Colonic mucosa (tissue), 4 donors: ENCODE results near the gene WDR64. TPM values are rescaled to one million over a fixed set of nuclear protein-coding genes. Genes with fewer than 3 reads are reported as not detected.

ENCODE experiments used
- DNase-seq: peaks from one replicate; pipeline ENCODE4 v3.0.0-alpha.2; 2020
- H3K27ac ChIP-seq: fragments of 200-600 bp; one replicate; pipeline ENCODE4 v1.8.0; 2021
- H3K27me3 ChIP-seq: fragments of 200-600 bp; one replicate; pipeline ENCODE4 v1.8.0; 2021
- H3K36me3 ChIP-seq: fragments of 200-600 bp; one replicate; pipeline ENCODE4 v1.8.0; 2021
- H3K4me1 ChIP-seq: fragments of 200-600 bp; one replicate; pipeline ENCODE4 v1.8.0; 2021; ENCODE audit warnings: mild to moderate bottlenecking
- H3K4me3 ChIP-seq: fragments of 200-600 bp; one replicate; pipeline ENCODE4 v1.8.0; 2021
- H3K9ac ChIP-seq, 2 donors: one replicate each; pipeline ENCODE4 v1.7.0; 2013; ENCODE audit warnings: control low read depth in 2 of 2, low read depth in 2 of 2, low read length in 2 of 2
- H3K9me3 ChIP-seq: fragments of 200-600 bp; one replicate; pipeline ENCODE4 v1.8.0; 2021
- CTCF ChIP-seq: fragments of 200-600 bp; IDR thresholded peaks from one replicate; pipeline ENCODE4 v1.8.0; 2022; ENCODE audit warnings: antibody characterized with exemption, mild to moderate bottlenecking
- intact Hi-C: fragments of 100-400 bp; cut with DNase I; formaldehyde crosslinking; loops from one replicate; pipeline ENCODE4 v1.14.1; 2022
- total RNA-seq, 2 donors: library from RNA; stranded (reverse); fragmentation: NEBNext Ultra II Directional in 1 of 2; extraction: Animal tissue kit (Norgen Biotek cat#: 25700) in 1 of 2; gene quantifications; one replicate each; pipeline ENCODE4 v1.2.1, GENCODE V29; 2021
- donor health status: healthy.
- donor health status: DM: no; HTN: no; CAD: no.
- donor health status: DM: no; HTN: no; CAD: no.

WDR64 gene
- total RNA-seq, 2 donors from 2014 or later = not detected

GRCh38 chr1:241631674-241632073 lies 20.4 kb upstream of the WDR64 start:
- intact Hi-C loops = no loop called here
- TF ChIP-seq CTCF = no peak
- Histone ChIP-seq H3K4me1 (no peaks in the 10 kb centered on the region), H3K27me3 (no peaks in the 10 kb centered on the region), H3K9me3 (no peaks in the 10 kb centered on the region), H3K36me3 (no peaks in the 10 kb centered on the region), H3K9ac (no peak overlapping the region), H3K27ac (no peak overlapping the region), H3K4me3 (no peak overlapping the region)
- DNase-seq = no peak

DNA sequence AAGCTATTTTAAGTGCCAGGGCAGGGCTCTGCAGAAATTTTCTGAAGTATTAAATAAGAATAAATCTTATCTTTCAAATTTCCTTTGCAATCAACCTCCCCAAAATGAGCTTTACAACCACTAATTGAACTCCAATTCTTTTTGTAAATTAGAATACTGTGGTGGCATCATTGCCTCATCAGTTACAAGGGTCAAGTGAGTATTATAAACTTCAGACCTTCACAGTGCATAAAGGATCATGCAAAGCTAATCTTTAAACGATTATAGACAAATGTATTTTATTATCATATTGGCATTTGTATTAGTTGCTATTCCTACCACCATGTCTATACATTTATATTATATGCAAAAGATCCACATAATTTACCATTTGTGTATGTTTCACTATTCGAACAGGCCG lies 19.1 kb upstream of the WDR64 start:
- TF ChIP-seq CTCF = no peak
- Histone ChIP-seq H3K9ac (no peak overlapping the region), H3K4me1 (no peaks in the 10 kb centered on the region), H3K36me3 (no peaks in the 10 kb centered on the region), H3K27ac (no peak overlapping the region), H3K27me3 (no peaks in the 10 kb centered on the region), H3K4me3 (no peak overlapping the region), H3K9me3 (no peaks in the 10 kb centered on the region)
- intact Hi-C loops = no loop called here
- DNase-seq = no peak

- H3K4me3 ChIP-seq = no peak overlapping the region
- no peak overlapping the region for H3K9ac ChIP-seq
- no peaks in the 10 kb centered on the region for H3K27me3 ChIP-seq
- no peak overlapping the region for H3K27ac ChIP-seq
- no peaks in the 10 kb centered on the region for H3K4me1 ChIP-seq
- no peaks in the 10 kb centered on the region for H3K36me3 ChIP-seq
- no peak for DNase-seq
- no peaks in the 10 kb centered on the region for H3K9me3 ChIP-seq
- TF ChIP-seq CTCF = no peak
- intact Hi-C loops = no loop called here
Measured at GRCh38 chr1:241635556-241636152, 16.4 kb upstream of the WDR64 start.

DNA sequence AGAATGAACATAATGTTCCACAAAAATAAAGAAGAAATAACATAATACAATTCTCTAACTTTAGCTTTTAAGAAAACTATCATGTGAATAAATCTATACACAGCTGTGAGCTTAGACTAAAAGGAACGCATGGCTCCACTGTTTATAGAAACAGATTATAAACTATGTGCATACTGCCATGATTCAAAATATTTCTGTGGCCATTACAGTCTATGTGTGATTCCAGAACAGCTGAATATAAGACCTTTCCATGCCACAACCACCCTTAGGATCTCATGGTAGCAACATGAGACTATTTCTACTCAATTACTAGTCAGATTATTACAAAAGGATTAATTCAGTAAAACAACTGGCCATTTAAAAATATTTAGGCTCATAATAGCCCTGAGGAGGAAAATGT lies 15.8 kb upstream of the WDR64 start:
- Histone ChIP-seq H3K9ac (no peak overlapping the region), H3K4me3 (no peak overlapping the region), H3K9me3 (no peaks in the 10 kb centered on the region), H3K4me1 (no peaks in the 10 kb centered on the region), H3K36me3 (no peaks in the 10 kb centered on the region), H3K27ac (no peak overlapping the region), H3K27me3 (no peaks in the 10 kb centered on the region)
- TF ChIP-seq CTCF = no peak
- DNase-seq = no peak
- intact Hi-C loops = no loop called here

GRCh38 chr1:241637046-241637590 lies 15.0 kb upstream of the WDR64 start:
- H3K4me1 ChIP-seq = no peaks in the 10 kb centered on the region
- H3K4me3 ChIP-seq = no peak overlapping the region
- no peaks in the 10 kb centered on the region for H3K36me3 ChIP-seq
- no peak for TF ChIP-seq CTCF
- H3K9me3 ChIP-seq = no peaks in the 10 kb centered on the region
- DNase-seq = no peak
- intact Hi-C loops = no loop called here
- no peak overlapping the region for H3K9ac ChIP-seq
- H3K27ac ChIP-seq = no peak overlapping the region
- H3K27me3 ChIP-seq = no peaks in the 10 kb centered on the region
